ENCODE results near the gene PCDHB3. TPM values are rescaled to one million over a fixed set of nuclear protein-coding genes. Genes with fewer than 3 reads are reported as not detected.
A peak's percentile ranks its signal among the peaks of the same experiment; 100 is the strongest.
"Not testable (repeated sequence)": the region's sequence is repeated elsewhere in the genome, so short reads cannot be mapped to it uniquely, and the experiment has no call there.

Gene PCDHB3
- polyA plus RNA-seq: under 1 TPM; 0.10 to 0.14 TPM

DNA sequence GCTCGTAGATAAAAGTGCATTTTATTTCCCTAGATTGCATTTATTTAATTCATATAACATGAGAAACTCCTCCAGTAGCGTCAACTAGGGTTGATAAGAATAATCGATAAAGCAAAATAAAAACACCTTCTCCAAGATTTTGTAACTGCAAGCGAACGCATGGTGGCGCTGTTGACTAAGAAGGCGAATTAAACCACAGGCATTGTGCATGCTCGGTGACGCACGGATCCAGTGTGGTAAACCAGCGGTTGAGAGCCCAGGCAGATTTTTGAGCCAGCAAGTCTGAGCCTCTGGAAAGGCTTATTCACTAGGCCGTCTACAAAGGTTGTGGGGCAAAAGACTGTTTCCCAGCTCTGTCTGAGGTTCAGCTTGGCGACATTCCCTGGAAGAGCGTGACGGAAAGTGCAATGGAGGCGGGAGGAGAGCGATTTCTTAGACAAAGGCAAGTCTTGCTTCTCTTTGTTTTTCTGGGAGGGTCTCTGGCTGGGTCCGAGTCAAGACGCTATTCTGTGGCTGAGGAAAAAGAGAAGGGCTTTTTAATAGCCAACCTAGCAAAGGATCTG is at the start of gene PCDHB3:
PCDHB3 (plus strand) TSS at position 231 of the 563 bp plus-strand sequence; CDS start at position 408, 177 bp downstream.
- Histone ChIP-seq H3K27ac (ENCODE audit: low read depth in 2 of 2, low read length in 1 of 2) (no peak within 1 kb of the TSS), H3K4me1 (ENCODE audit: control insufficient read depth in 2 of 2, insufficient read depth in 2 of 2, low read length in 1 of 2) (no peaks in the 10 kb centered on the region), H3K27me3 (ENCODE audit: control insufficient read depth in 1 of 2, insufficient read depth in 2 of 2, low read length in 2 of 2) (peaks cover 0 to 3% of the 10 kb centered on the region in 2 donors), H3K4me3 (ENCODE audit: low read depth in 1 of 2, low read length in 2 of 2) (peak within 1 kb of the TSS; percentile 6 to 8), H3K9me3 (ENCODE audit: control insufficient read depth in 2 of 2, insufficient read depth in 1 of 2, low read depth in 1 of 2, low read length in 1 of 2) (peaks cover 9 to 28% of the 10 kb centered on the region in 2 donors), H3K36me3 (ENCODE audit: control insufficient read depth in 2 of 2, insufficient read depth in 2 of 2, low read length in 1 of 2) (no peaks in the 10 kb centered on the region)
- WGBS, 2 donors: 17 to 25% methylated on average over 19 of the region's 19 CpGs

DNA sequence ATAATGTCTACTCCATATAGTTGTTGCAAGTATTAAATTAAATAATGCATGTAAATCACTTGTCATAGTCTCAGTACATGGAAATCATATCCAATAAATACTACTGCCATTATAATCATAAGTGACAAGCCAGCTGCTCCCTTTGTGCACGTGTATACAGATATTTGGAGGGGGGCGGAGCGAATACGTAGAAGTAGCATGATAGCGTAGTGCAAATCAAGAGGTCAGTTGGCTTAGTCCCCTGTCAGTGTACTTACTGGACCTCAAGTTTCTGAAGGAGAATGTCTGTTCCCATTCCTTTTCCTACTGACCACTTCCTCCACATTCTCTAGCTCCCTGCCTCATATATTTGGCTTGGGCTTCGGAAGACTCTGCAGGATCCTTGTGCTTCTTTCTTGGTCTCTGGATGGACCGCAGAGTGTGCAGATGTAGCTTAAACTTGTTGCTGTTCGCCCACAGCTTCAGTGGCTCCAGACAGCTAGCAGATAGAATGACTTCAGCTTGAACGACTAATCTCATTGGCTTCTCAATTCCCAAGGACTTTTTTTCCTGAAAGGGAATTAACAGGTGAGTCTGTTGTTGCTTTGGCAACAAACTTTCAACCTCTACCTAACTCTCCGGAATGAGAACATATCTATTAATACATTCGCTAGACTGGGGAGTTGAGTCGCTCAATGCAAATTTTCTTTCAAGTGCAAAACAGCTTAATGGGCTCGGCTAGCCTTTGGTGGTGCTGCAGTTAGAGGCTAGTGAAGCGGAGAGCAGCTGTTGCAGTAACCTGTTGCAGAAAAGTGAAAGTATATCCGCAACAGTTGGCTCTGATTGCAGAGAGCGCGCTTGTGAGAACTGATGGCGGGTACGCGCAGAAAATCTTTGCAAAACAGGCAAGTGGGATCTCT is 49.4 kb upstream of the PCDHB3 start, which contains the start of gene PCDHB1:
PCDHB1 (plus strand) TSS at position 753 of the 899 bp plus-strand sequence; CDS start at position 850, 97 bp downstream.
- Histone ChIP-seq H3K4me3 (ENCODE audit: low read depth in 1 of 2, low read length in 2 of 2) (peak within 1 kb of the TSS; percentile 55 to 60), H3K36me3 (ENCODE audit: control insufficient read depth in 2 of 2, insufficient read depth in 2 of 2, low read length in 1 of 2) (no peaks in the 10 kb centered on the region), H3K9me3 (ENCODE audit: control insufficient read depth in 2 of 2, insufficient read depth in 1 of 2, low read depth in 1 of 2, low read length in 1 of 2) (peaks cover 0 to 11% of the 10 kb centered on the region in 2 donors), H3K4me1 (ENCODE audit: control insufficient read depth in 2 of 2, insufficient read depth in 2 of 2, low read length in 1 of 2) (peaks cover 0 to 4% of the 10 kb centered on the region in 2 donors), H3K27ac (ENCODE audit: low read depth in 2 of 2, low read length in 1 of 2) (no peak within 1 kb of the TSS), H3K27me3 (ENCODE audit: control insufficient read depth in 1 of 2, insufficient read depth in 2 of 2, low read length in 2 of 2) (peaks cover 2% of the 10 kb centered on the region in 2 donors)
- 20 to 21% methylated on average over 20 of the region's 20 CpGs for WGBS, 2 donors

DNA sequence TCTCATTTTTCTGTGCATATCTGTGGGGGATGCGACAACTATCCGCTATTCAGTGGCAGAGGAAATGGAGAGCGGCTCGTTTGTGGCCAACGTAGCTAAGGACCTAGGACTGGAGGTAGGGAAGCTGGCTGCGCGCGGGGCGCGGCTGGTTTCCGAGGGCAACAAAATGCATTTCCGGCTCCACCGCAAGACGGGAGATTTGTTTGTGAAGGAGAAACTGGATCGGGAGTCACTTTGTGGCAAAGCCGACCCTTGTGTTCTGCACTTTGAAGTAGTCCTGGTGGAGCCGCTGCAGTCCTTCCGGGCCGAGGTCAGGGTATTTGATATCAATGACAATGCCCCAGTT is 48.8 kb upstream of the PCDHB3 start:
- H3K4me1 ChIP-seq (ENCODE audit: control insufficient read depth in 2 of 2, insufficient read depth in 2 of 2, low read length in 1 of 2): peaks cover 0 to 4% of the 10 kb centered on the region in 2 donors
- H3K27ac ChIP-seq (ENCODE audit: low read depth in 2 of 2, low read length in 1 of 2): no peak overlapping the region
- no peaks in the 10 kb centered on the region for H3K36me3 ChIP-seq (ENCODE audit: control insufficient read depth in 2 of 2, insufficient read depth in 2 of 2, low read length in 1 of 2)
- H3K9me3 ChIP-seq (ENCODE audit: control insufficient read depth in 2 of 2, insufficient read depth in 1 of 2, low read depth in 1 of 2, low read length in 1 of 2): peaks cover 0 to 11% of the 10 kb centered on the region in 2 donors
- H3K4me3 ChIP-seq (ENCODE audit: low read depth in 1 of 2, low read length in 2 of 2): peak overlapping the region; percentile 55 to 60
- H3K27me3 ChIP-seq (ENCODE audit: control insufficient read depth in 1 of 2, insufficient read depth in 2 of 2, low read length in 2 of 2): peaks cover 2% of the 10 kb centered on the region in 2 donors
- WGBS, 2 donors: 8 to 10% methylated on average over 19 of the region's 19 CpGs

DNA sequence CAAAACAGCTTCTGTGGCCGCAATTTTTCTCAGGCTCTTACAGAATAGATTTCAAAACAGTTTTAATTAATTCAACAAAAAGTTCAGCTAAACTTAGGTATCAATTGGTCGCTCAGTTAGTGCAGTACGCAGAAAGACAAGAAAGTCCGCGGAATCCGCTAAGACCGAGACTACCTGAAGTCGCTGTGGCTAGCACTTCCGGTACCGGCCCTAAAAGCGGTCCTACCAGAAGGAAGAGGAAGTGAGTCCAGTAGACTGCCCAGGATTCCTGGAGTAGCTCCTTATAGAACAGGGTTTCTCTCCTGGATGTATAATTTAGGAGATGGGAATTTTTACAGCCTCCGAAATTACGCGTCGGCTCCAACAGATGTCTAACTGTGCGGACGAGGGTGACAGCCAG is 22.4 kb upstream of the PCDHB3 start:
- Histone ChIP-seq H3K36me3 (ENCODE audit: control insufficient read depth in 2 of 2, insufficient read depth in 2 of 2, low read length in 1 of 2) (no peaks in the 10 kb centered on the region), H3K9me3 (ENCODE audit: control insufficient read depth in 2 of 2, insufficient read depth in 1 of 2, low read depth in 1 of 2, low read length in 1 of 2) (peaks cover 0 to 8% of the 10 kb centered on the region in 2 donors), H3K4me1 (ENCODE audit: control insufficient read depth in 2 of 2, insufficient read depth in 2 of 2, low read length in 1 of 2) (no peaks in the 10 kb centered on the region), H3K27ac (ENCODE audit: low read depth in 2 of 2, low read length in 1 of 2) (no peak overlapping the region), H3K4me3 (ENCODE audit: low read depth in 1 of 2, low read length in 2 of 2) (no peak overlapping the region), H3K27me3 (ENCODE audit: control insufficient read depth in 1 of 2, insufficient read depth in 2 of 2, low read length in 2 of 2) (no peaks in the 10 kb centered on the region)
- WGBS, 2 donors: 53% methylated on average over 17 of the region's 17 CpGs

DNA sequence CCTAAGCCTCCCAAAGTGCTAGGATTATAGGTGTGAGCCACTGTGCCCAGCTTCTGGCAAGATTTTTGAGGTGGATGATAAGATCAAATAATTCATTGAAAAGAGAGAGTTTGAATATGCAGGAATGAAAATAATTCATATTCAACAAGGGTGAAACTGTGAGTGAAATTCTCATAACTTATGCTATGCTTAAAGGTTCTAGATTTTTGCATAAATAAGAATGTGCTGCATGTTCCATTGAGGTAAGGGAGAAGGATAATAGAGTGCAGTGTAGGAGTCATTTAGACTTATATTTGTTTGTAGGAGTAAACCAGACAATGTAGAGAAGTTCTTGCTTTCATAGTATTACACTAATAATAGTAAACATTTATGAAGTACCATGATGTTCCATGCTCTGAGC is 18.0 kb upstream of the PCDHB3 start:
- Histone ChIP-seq H3K4me3 (ENCODE audit: low read depth in 1 of 2, low read length in 2 of 2) (no peak overlapping the region), H3K4me1 (ENCODE audit: control insufficient read depth in 2 of 2, insufficient read depth in 2 of 2, low read length in 1 of 2) (no peaks in the 10 kb centered on the region), H3K9me3 (ENCODE audit: control insufficient read depth in 2 of 2, insufficient read depth in 1 of 2, low read depth in 1 of 2, low read length in 1 of 2) (peaks cover 0 to 8% of the 10 kb centered on the region in 2 donors), H3K27me3 (ENCODE audit: control insufficient read depth in 1 of 2, insufficient read depth in 2 of 2, low read length in 2 of 2) (no peaks in the 10 kb centered on the region), H3K27ac (ENCODE audit: low read depth in 2 of 2, low read length in 1 of 2) (no peak overlapping the region), H3K36me3 (ENCODE audit: control insufficient read depth in 2 of 2, insufficient read depth in 2 of 2, low read length in 1 of 2) (no peaks in the 10 kb centered on the region)

DNA sequence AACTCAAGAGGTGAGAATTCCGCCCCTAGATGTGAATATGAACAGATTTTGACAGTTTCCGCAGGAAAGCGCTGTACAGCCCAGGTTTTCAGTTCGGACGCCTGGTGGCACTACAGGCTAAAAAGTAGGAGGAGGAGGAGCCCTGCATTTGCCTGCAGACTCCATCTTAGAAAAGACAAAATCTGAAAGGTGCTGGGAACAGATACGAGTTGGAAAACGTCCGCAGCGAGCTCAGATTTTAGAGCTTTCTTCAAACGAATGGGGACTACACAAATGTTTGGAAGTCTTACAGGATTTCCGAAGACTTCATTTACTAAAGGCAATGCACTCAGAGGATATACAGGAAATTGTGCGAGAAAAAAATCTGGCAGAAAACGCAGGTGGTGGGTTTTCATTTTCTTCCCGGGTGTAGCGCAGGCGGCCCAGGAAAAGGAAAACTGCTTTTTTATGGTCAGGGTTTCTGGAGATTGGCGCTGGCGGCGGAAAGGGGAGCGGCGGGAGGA is 15.7 kb upstream of the PCDHB3 start:
- WGBS, 2 donors: 16 to 17% methylated on average over 21 of the region's 21 CpGs
- no peak overlapping the region for H3K27ac ChIP-seq (ENCODE audit: low read depth in 2 of 2, low read length in 1 of 2)
- H3K4me3 ChIP-seq (ENCODE audit: low read depth in 1 of 2, low read length in 2 of 2): peak overlapping the region; percentile 10 to 42
- H3K27me3 ChIP-seq (ENCODE audit: control insufficient read depth in 1 of 2, insufficient read depth in 2 of 2, low read length in 2 of 2): no peaks in the 10 kb centered on the region
- peaks cover 0 to 3% of the 10 kb centered on the region in 2 donors for H3K9me3 ChIP-seq (ENCODE audit: control insufficient read depth in 2 of 2, insufficient read depth in 1 of 2, low read depth in 1 of 2, low read length in 1 of 2)
- no peaks in the 10 kb centered on the region for H3K4me1 ChIP-seq (ENCODE audit: control insufficient read depth in 2 of 2, insufficient read depth in 2 of 2, low read length in 1 of 2)
- H3K36me3 ChIP-seq (ENCODE audit: control insufficient read depth in 2 of 2, insufficient read depth in 2 of 2, low read length in 1 of 2): no peaks in the 10 kb centered on the region

DNA sequence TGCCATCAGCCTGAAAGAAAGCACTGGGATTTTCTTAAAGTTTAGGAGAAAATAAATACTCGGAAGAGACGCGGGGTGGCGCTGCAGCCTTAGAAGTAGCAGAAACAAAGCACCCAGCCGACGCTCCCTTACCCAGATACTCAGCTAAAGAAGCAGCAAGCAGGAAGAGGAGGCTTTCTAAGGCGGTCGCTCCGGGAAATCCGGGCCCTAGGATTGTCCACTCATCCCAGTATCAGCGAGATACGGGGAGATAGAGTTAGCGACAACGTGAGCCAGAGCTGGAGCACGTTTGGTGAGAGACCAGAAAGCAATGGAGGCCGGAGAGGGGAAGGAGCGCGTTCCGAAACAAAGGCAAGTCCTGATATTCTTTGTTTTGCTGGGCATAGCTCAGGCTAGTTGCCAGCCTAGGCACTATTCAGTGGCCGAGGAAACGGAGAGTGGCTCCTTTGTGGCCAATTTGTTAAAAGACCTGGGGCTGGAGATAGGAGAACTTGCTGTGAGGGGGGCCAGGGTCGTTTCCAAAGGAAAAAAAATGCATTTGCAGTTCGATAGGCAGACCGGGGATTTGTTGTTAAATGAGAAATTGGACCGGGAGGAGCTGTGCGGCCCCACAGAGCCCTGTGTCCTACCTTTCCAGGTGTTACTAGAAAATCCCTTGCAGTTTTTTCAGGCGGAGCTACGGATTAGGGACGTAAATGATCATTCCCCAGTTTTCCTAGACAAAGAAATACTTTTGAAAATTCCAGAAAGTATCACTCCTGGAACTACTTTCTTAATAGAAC is 5.6 kb upstream of the PCDHB3 start, which contains the start of gene PCDHB2:
PCDHB2 (plus strand) TSS at position 135 of the 782 bp plus-strand sequence; CDS start at position 311, 176 bp downstream.
- WGBS, 2 donors: 15% methylated on average over 29 of the region's 29 CpGs
- Histone ChIP-seq H3K4me1 (ENCODE audit: control insufficient read depth in 2 of 2, insufficient read depth in 2 of 2, low read length in 1 of 2) (no peaks in the 10 kb centered on the region), H3K27ac (ENCODE audit: low read depth in 2 of 2, low read length in 1 of 2) (no peak within 1 kb of the TSS), H3K27me3 (ENCODE audit: control insufficient read depth in 1 of 2, insufficient read depth in 2 of 2, low read length in 2 of 2) (no peaks in the 10 kb centered on the region), H3K9me3 (ENCODE audit: control insufficient read depth in 2 of 2, insufficient read depth in 1 of 2, low read depth in 1 of 2, low read length in 1 of 2) (peaks cover 8 to 19% of the 10 kb centered on the region in 2 donors), H3K36me3 (ENCODE audit: control insufficient read depth in 2 of 2, insufficient read depth in 2 of 2, low read length in 1 of 2) (no peaks in the 10 kb centered on the region), H3K4me3 (ENCODE audit: low read depth in 1 of 2, low read length in 2 of 2) (peak within 1 kb of the TSS; percentile 24 to 44)

DNA sequence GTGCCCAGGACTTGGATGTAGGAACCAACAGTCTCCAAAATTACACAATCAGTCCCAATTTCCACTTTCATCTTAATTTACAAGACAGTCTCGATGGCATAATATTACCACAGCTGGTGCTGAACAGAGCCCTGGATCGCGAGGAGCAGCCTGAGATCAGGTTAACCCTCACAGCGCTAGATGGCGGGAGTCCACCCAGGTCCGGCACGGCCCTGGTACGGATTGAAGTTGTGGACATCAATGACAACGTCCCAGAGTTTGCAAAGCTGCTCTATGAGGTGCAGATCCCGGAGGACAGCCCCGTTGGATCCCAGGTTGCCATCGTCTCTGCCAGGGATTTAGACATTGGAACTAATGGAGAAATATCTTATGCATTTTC is 5.0 kb upstream of the PCDHB3 start:
- peaks cover 0 to 1% of the 10 kb centered on the region in 2 donors for H3K27me3 ChIP-seq (ENCODE audit: control insufficient read depth in 1 of 2, insufficient read depth in 2 of 2, low read length in 2 of 2)
- H3K36me3 ChIP-seq (ENCODE audit: control insufficient read depth in 2 of 2, insufficient read depth in 2 of 2, low read length in 1 of 2): no peaks in the 10 kb centered on the region
- H3K4me3 ChIP-seq (ENCODE audit: low read depth in 1 of 2, low read length in 2 of 2): no peak overlapping the region
- no peaks in the 10 kb centered on the region for H3K4me1 ChIP-seq (ENCODE audit: control insufficient read depth in 2 of 2, insufficient read depth in 2 of 2, low read length in 1 of 2)
- H3K27ac ChIP-seq (ENCODE audit: low read depth in 2 of 2, low read length in 1 of 2): no peak overlapping the region
- peaks cover 9 to 18% of the 10 kb centered on the region in 2 donors for H3K9me3 ChIP-seq (ENCODE audit: control insufficient read depth in 2 of 2, insufficient read depth in 1 of 2, low read depth in 1 of 2, low read length in 1 of 2)
- WGBS, 2 donors: 40 to 45% methylated on average over 12 of the region's 12 CpGs

DNA sequence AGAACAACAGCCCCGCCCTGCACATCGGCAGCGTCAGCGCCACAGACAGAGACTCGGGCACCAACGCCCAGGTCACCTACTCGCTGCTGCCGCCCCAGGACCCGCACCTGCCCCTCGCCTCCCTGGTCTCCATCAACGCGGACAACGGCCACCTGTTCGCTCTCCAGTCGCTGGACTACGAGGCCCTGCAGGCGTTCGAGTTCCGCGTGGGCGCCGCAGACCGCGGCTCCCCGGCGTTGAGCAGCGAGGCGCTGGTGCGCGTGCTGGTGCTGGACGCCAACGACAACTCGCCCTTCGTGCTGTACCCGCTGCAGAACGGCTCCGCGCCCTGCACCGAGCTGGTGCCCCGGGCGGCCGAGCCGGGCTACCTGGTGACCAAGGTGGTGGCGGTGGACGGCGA is 4.1 kb upstream of the PCDHB3 start:
- H3K4me3 ChIP-seq (ENCODE audit: low read depth in 1 of 2, low read length in 2 of 2); H3K27ac ChIP-seq (ENCODE audit: low read depth in 2 of 2, low read length in 1 of 2); H3K36me3 ChIP-seq (ENCODE audit: control insufficient read depth in 2 of 2, insufficient read depth in 2 of 2, low read length in 1 of 2); H3K27me3 ChIP-seq (ENCODE audit: control insufficient read depth in 1 of 2, insufficient read depth in 2 of 2, low read length in 2 of 2); H3K4me1 ChIP-seq (ENCODE audit: control insufficient read depth in 2 of 2, insufficient read depth in 2 of 2, low read length in 1 of 2): not testable (repeated sequence)
- peaks cover 14 to 24% of the 10 kb centered on the region in 2 donors for H3K9me3 ChIP-seq (ENCODE audit: control insufficient read depth in 2 of 2, insufficient read depth in 1 of 2, low read depth in 1 of 2, low read length in 1 of 2)
- 44 to 47% methylated on average over 23 to 30 of the region's 46 CpGs for WGBS, 2 donors
